GM19351 (cell line): ENCODE data around the gene EIF2S1.
"Not testable (repeated sequence)": the region's sequence is repeated elsewhere in the genome, so short reads cannot be mapped to it uniquely, and the experiment has no call there.

ENCODE experiments used
- ATAC-seq: cut with Tn5 transposase; IDR thresholded peaks from one replicate; pipeline ENCODE4 v1.9.1; 2021; ENCODE audit warnings: mild to moderate bottlenecking, moderate library complexity; ENCODE audit not compliant: unreplicated experiment

EIF2S1 gene

DNA sequence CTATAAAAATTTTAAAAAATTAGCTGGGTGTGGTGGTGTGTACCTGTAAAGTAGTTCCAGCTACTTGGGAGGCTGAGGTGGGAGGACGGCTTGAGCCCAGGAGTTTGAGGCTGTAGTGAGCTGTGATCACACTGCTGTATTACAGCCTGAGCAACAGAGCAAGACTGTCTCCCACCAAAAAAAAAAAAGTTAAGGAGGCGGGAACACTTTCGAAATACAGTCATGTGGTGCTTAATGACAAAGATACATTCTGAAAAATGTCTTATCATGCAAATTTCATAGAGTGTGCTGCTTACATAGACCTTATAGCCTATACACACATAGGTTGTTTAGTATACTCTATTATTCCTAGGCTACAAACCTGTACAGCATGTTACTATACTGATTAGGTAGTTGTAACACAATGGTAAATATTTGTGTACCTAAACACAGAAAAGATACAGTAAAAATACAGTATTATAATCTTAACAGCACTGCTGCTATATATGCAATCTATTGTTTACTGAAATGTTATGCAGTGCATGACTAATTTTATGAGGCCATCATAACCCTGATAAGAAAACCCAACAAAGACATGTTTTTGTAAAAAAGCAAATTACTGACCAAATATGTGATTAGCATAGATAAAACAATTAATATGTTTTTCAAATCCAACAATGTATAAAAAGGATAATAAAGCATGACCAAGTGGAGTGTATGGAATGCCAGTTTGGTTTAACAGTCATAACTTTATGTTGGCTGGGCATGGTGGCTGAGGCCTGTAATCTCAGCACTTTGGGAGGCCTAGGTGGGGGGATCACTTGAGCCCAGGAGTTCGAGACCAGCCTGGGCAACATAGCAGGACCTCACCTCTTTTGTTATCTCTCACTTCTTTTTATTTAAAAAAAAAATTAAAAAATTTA is 11.4 kb downstream of the EIF2S1 start:
- no peak for ATAC-seq

DNA sequence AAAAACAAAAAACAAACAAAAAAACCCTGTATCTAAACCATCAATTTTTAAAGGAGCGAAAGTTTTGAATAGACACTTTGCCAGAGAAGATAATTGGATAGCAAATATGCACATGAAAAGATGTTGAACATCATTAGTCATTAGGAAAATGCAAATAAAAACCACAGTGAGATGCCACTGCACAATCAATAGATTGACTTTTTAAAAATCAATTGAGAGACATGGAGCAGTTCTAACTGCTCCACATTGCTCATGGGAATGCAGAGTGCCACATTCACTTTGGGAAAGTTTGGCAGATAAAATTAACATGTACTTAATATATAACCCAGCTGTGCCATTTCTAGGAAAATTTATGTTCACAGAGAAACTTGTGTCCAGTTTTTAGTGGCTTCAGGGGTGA is 12.7 kb downstream of the EIF2S1 start:
- ATAC-seq, result no peak

DNA sequence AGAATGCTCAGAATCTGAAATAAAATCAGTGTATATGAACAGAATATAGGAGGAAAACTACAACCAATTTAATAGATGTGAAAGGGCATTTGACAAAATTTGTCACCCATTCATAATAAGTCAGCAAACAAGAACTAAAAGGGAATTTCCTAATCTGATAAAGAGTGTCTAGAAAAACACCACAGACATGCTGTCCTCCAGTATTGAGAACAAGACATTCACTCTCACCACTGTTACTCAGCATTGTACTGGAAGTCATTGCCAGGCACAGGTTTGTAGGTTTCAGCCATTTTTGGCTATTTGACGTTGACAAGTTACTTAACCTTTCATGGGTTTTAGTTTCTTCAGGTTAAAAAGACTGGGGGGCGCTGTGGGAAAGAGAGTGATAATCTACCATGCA is 13.2 kb downstream of the EIF2S1 start:
- ATAC-seq, result no peak

DNA sequence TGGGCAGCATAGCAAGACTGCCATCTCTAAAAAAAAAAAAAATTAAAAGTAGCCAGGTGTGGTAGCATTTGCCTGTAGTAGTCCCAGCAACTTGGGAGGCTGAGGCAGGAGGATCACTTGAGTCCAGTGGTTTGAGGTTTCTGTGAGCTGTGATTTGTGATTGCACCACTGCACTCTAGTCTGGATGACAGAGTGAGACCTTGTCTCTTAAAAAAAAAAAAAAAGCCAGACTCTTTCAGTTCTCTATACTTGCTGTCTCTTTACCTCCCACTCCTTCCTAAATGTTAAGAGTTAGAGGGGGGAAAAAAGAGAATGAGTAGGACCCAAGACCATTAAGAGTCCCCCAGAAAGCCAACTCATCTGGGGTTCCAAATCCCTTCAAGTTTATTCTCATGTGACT is 17.8 kb downstream of the EIF2S1 start:
- peak; percentile 70 for ATAC-seq

DNA sequence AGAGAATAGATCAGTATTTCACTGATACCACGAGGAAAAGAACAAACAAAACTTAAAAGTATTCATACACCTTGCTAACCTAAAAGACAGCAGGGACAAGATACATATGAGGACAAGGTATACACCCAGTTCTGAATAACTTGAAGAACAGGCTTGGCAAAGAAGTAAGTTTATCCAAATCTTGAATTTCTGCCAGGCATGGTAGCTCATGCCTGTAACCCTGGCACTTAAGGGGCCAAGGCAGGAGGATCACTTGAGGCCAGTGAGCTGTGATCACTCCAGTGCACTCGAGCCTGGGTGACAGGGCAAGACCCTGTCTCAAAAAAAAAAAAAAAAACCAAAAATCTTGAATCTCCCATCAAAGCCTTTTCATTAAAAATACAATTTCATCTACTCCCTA is 25.0 kb downstream of the EIF2S1 start:
- no peak for ATAC-seq

DNA sequence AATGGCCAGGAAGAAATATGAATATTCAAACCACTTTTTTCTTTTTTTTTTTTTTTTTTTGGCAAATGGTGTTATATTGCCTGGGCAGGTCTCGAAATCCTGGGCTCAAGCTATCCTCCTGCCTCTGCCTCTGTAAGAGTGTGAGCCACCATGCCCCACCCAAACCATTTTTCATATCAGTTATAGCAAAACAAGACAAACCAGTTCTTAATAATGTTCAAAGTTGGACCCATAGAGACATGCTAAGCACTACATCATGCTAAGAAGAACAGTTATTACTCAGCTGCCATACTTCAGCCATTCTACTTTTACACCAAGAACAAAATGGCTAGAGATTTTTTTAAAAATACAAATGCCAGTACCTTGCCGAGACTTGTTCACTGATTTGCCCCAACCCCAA is 25.5 kb downstream of the EIF2S1 start:
- no peak for ATAC-seq

DNA sequence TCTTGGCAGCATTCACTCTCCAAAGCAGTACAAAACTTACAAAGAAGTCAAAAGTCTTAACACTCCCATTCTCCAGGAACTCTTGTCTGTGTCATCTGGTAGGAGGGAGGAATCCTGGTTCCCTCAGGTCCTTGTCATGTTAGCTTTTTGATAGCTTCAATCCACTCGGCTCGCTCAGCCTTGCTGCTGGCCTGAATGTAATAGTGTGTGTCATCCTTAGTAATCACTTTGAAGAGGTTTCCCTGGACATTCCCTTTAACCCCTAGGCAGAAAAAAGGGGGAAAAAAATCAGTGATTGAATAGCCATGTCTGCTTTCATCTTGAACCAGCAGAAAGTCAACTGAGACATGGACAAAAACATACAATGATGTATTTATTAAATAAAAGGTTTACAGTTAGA is 27.1 kb downstream of the EIF2S1 start:
- no peak for ATAC-seq

DNA sequence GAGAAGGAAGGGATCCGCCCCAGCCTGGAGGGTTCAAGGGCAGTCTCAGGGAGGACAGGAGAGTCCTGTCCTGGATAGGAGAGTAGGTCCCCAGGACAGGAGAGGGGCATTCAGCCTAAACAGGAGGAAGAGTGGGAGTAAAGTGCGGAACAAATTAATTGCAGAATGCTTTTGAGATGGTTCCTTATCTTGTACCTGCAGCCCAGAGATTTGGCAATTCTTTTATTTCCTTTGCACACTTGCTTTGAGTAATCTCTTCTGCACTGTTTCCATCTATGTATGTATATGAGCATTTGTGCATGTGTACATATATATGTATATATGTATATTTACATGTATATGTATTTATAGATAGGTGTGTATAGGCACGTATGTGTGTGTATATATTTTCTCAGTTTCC is 29.1 kb downstream of the EIF2S1 start:
- ATAC-seq, result no peak

DNA sequence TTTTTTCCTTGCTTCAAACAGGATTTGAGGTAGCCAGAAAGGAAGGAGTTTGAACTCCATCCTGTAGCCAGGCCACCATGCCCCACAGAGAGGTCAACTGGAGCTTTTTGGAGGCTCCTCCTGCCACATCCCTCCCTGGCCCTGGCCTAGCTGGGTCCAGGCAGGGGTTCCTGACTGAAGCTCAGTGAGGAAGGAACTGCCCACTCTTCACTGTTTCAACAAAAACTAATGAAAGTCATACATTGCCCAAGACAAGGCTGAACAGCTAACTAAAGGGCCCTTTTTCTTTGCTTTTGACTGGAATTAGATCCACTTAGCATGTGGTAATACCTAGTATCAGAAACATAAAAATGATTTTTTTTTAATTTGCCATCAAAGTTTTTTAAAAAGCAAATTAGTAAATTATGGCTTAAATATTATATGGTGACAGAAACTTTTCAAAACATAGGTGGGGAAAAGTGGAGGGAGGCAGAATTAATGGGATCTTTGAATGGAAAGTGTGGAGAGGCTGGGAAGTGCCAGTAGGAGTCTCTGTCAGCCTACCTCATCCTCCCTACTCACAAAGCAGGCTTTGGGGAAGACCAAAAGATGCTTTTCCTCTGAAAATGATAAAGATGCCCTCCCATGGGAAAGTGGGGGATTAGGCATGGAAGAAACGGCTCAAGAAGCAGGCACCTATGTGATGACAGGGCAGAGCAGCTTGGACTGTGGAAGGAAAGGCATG is 29.8 kb downstream of the EIF2S1 start:
- ATAC-seq, result no peak

DNA sequence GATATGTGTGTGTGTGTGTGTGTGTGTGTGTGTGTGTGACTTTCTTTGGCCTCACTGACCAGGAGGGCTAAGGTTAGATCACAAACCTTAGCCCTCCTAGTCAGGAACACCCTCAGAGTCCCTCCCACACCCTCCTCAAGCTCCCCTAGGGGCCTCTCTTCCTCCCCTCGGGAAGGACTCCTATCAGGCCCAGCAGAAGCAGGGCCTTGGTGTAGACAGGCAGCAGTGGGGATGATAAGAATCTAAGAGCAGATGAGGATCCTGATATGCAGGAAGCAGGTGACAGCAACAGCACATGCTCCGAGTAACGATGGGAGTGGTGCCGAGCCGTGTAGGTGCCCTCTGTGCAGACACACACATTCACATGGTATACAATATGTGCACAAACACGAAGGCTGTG is 31.1 kb downstream of the EIF2S1 start:
- no peak for ATAC-seq

DNA sequence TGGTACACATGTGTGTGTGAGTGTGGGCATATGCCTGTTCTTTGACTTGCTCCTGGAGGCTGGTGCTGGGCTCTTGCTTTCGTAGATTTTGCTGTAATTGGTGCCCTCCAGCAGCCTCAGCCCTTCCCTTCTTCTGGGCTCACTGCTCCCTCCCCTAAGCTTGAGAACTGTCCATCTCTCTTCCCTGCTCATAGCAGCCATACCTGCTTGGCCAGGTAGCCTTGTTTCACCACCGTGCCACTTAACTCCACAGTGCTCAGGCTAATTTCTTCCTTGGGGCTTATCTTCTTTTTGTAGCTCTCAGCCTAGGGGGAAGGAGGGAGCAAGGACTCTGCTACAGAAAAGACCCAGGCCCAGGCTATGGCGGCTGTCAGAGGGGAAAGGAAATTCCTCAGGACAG is 32.0 kb downstream of the EIF2S1 start:
- ATAC-seq, result no peak

DNA sequence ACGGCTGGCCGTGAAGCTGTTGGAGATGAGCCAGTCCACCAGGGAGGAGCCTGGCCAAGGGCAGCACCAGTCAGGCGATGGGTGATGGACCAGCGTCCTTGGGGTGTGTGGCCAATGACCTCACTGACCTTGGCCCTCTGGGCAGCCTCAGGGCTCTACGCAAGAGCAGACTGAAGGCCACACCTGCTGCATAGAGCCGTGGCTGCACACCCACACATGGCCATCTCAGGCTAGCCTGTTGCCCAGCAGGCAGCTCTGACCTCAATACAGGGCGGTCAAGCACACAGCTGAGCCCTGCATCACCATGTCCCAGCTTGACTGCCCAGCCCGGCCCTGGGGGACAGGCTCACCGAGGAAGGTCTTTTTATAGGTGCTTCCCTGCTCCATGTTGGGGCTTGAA is 32.7 kb downstream of the EIF2S1 start:
- ATAC-seq, result no peak

DNA sequence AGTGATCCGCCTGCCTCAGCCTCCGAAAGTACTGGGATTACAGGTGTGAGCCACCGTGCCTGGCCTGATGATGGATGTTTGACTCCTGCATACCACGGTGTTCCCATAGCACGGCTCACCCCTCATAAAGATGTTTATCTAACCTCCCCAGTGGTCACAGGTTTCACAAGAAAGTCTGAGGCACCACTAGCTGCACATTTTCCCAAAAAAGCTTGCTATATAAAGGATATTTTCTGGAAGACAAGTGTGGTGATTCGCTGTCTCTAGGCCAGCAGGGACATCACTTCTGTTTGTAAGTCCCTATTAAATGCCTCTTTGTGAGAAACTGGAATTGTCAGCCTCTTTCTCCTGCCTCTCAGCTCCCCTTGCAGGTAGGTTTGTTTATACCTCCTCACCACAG is 33.6 kb downstream of the EIF2S1 start:
- no peak for ATAC-seq

DNA sequence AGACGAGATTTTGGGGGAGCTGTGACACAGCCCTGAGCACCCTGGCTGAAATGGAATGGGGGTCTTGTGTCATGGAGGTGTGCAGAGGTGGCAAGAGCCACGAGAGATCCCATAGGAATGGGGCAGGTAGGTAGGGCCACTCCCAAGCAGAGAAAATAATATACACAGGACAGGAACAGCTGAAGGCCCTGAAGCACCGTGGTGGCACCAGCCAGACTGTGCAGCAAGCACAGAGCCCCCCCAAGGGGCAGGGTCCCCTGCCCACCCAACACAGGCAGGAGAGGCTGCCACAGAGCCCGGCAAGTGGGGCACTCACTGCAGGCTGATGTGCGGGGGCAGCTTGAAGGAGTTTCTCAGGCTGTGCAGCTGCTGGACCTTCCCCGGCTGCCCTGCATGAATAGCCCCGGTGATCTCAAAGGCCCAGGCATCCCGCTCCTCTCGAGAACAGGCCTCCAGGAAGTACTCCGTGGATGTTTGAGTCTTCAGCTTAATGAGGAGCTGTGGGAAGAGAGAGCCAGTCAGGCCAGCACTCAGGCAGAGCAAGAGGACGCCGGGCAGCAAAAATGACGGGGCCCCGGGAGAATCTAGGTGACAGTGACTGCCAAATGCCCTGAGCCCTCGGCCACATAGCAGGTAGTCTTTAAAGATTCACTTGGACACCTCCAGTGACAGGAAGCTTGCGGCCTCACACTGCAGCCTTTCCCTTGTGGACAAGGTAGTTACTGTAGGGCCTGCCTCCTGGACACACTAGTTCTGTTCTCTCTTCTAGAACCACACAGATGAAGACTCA is 35.2 kb downstream of the EIF2S1 start:
- ATAC-seq, result no peak

DNA sequence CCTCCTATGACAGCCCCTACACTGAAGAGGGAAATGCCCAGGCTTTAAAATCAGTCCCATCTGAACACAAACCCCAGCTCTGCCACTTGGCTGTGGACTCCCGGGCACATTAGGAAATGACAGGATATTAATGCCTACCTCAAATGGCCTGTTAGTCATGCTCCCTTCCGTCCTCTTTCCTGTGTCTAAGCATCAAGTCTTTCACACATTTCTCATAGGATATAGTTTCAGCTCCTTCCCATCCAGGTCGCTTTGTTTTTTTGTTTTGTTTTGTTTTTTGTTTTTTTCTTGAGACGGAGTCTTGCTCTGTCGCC is 35.7 kb downstream of the EIF2S1 start:
- no peak for ATAC-seq

DNA sequence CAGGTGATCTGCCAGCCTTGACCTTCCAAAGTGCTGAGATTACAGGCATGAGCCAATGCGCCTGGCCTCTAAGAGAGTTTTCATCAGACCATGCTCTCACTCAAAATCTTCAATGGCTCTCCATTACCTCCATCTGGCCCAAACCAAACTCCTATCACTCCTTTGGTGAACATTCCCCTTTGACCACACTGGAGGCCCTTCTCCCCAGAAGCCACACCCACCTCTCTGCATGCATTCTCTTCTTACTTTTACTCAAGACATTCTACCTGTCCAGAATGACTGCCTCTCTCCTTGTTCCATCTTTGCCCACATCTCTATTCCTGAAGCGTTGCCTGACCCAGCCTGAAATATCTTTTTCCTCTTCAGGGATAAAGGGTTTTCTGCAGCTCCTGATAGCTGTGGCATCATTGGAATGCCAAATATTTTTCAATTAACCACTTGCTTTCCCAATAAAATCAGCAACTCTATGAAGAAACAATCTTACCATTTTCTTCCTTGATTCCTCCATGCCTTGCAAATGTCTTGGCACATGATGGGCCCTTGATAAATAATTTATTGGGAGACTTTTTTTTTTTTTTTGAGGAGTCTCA is 36.3 kb downstream of the EIF2S1 start:
- ATAC-seq, result no peak

DNA sequence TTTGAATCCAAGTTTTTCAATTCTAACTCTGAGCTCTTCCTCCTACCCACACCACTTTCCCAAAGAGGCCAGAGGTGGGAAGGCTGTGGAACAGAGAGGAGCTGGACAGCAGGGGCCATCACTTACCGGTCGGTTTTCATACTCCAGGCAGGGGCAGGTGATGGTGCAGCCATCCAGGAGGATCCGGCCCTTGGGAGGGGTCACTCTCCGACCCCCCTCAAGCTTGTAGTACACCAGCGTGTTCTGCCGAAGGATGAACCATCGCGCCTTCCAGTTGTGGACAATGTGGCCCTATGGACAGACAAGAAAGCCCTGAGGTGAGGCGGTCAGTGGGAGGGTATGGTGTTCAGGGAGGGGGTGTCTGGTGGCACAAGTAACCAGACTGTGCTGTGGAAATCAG is 37.4 kb downstream of the EIF2S1 start:
- no peak for ATAC-seq

DNA sequence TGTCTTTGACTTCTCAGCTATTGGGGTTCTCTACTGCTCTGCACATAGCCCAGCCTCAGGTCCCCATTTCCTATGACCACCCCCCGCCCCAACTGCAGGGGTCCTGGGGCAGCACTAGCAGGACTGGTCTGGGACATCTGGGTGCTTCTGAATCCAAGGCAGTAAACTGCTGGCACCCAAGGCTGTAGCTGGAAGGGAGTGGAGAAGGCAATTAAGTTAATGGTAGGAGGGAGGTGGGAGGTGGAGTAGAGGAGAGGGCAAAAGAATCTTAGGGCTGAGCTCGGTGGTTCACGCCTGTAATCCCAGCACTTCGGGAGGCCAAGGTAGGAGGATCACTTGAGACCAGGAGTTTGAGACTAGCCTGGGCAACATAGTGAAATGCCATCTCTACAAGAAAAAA is 40.3 kb downstream of the EIF2S1 start:
- ATAC-seq, result no peak

DNA sequence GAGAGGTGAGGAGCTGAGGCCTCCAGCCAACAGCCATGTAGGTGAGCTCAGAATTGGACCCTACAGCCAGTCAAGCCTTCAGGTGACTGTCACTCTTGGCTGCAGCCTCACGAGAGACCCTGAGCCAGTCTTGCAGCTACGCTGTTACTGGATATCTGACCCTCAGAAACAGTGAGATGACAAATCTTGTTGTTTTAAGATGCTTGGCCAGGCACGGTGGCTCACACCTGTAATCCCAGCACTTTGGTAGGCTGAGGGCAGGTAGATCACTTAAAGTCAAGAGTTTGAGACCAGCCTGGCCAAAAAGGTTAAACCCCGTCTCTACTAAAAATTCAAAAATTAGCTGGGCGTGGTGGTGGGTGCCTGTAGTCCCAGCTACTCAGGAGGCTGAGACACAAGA is 45.6 kb downstream of the EIF2S1 start:
- no peak for ATAC-seq

DNA sequence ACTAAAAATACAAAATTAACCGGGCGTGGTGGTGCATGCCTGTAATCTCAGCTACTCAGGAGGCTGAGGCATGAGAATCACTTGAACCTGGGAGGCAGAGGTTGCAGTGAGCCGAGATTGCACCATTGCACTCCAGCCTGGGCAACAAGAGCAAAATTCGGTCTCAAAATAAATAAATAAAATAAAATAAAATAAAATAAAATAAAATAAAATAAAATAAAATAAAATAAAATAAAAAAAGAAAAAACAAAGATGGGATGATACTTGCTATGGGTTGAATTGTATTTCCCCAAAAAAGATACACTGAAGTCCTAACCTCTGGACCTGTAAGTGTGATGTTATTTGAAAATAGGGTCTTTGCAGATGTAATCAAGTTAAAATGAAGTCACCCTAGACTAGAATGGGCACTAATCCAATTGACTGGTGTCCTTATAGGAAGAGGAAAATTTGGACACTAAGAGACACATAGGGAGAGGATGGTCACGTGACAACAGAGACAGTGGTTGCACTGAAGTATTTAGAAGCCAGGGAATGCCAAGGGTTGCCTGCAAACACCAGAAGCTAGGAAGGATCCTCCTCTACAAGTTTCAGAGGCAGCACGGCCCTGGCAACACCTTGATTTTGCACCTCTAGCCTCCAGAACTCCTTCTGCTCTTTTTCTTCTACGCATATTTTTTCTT is 48.1 kb downstream of the EIF2S1 start:
- not testable (repeated sequence) for ATAC-seq

DNA sequence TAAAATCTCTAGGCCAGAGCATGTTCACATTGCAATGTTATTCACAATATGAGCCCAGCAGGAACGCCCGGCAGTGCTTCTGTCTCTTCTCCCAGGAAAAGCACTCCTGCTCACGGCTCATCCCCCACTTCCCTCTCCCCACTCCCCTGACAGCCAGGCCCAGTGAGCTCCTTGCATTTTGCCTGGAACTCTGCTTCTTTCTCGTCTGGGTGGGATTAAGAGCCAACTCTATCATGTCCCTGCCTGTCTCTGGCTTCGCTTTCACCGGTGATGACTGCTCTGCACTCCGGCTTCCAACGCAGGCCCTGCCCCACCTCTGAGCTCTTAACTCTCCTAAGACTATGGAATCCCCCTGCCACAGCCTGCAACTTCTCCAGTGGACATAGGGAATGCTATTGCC is 49.3 kb downstream of the EIF2S1 start:
- no peak for ATAC-seq
